HG03097 (cell line): ENCODE data around the gene PARD6B.
"Not testable (repeated sequence)": the region's sequence is repeated elsewhere in the genome, so short reads cannot be mapped to it uniquely, and the experiment has no call there.

Experiments used
- ATAC-seq: cut with Tn5 transposase; IDR thresholded peaks from one replicate; pipeline ENCODE4 v1.9.1; 2021; ENCODE audit not compliant: unreplicated experiment, low FRiP score

Gene PARD6B

DNA sequence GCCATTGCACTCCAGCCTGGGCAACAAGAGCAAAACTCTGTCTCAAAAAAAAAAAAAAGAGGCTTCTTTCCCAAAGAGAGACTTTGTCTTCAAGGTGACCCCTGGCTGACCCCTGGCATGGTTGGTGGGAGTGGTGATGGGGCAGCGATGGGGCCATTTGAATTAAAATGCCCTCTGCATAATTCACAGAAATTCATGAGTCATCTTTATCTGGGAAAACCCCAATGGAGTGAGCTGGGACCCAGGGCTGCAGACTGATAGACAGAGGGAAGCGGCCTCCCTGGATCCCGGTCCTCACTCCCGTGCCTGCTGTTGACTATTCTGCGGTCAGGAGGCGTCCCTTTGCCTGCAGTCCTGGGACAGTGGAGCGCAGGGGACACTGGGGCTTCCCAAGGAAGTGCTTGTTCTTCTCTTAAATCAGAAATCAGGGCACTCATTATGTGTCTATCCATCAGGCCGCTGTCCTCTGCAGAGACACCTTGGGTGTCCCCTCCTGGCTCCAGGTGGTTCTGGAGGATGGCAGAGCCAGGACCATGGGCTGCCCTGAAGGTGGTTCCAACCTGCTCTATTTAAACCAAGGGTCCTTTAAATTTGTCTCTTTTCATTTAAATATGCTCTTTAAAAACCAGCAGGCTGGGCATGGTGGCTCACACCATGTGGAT, 40.2 kb downstream of the PARD6B start:
- not testable (repeated sequence) for ATAC-seq

DNA sequence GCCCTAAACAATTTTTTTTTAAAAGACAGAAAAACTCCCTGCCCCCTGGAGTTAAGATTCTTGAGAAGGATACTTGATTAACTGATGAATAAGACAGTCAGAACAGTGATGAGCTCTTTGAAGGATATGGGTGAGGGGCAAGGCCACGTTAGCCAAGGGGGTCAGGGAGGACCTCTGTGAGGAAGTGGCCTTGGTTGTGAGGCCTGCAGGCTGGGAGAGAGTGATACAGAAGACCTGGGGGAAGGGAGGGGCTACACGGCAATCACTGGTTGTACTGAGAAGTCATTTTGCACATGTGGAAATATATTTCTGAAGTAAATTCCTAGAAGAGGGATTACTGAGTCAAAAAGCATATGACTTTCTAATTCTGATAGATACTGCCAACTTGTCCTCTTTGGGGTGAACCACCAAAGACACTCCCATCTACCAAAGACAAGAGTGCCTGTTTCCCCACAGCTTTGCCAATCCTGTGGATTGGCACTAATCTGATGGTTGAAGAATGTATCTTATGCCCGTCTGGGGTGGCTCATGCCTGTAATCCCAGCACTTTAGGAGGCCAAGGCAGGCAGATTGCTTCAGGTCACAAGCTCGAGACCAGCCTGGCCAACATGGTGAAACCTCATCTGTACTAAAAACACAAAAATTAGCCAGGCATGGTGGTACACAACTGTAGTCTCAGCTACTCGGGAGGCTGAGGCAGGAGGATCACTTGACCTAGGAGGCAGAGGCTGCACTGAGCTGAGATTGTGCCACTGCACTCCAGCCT, 41.2 kb downstream of the PARD6B start:
- ATAC-seq, result no peak

DNA sequence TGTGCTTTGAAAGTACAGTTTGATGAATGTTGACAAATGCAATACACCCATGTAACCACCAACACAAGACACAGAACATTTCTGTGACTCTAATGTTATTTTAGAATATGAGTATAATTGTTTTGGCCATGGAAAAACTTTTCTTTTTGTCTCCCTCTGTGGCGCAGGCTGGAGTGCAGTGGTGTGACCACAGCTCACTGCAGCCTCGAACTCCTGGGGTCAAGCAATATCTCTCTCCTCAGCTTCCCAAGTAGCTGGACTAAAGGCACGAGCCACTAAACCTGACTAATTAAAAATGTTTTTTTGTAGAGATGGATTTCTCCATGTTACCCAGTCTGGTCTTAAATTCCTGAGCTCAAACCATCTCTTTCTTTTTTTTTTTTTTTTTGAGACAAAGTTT, 43.1 kb downstream of the PARD6B start:
- no peak for ATAC-seq

GRCh38 chr20:50776122-50776817, 44.9 kb downstream of the PARD6B start:
- no peak for ATAC-seq

DNA sequence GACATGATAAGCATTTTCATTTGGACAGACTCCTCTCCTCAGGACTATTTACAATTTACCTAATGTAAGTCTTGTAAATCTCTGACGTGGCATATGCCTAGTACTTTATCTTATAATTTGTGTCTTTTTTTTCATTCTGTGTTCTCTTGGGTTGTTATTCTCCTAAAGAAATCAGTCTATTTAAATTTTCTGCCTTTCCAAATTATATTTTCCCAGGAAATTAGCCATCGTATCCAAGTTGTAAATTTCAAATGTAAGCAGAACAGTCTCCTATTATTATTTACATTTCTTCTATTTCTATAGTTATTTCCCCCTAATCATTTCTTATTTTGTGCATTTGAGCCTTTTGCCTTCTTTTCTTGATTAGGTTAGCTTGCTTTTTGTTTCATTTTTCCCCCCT, 46.0 kb downstream of the PARD6B start:
- no peak for ATAC-seq

DNA sequence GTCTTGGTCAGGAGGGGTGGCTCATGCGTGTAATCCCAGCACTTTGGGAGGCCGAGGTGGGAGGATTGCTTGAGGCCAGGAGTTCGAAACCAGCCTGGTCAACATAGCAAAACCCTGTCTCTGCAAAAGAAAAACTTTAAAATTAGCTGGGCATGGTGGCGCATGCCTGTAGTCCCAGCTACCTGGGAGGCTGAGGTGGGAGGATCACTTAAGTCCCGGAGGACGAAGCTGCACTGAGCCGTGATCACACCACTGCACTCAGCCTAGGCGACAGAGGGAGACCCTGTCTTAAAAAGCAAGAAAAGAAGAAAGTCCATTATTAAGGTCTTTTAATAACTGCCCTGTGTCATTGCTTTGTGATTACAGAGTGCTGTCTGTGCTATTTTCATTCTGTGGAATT, 47.6 kb downstream of the PARD6B start:
- not testable (repeated sequence) for ATAC-seq

DNA sequence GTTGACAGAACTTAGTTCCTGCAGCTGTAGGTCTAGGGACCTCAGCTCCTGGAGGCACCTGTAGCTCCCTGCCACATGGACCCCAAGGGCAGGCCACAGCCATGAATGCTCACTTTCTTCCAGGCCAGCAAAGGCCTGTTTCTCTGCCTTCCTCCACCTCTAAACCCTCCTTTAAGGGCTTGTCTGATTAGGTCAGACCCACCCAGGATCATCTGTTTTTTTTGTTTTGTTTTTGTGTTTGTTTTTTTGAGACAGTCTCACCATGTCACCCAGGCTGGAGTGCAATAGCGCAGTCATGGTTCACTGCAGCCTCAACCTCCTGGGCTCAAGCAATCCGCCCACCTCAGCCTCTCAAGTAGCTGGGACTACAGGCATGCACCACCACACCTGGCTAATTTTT, 52.0 kb downstream of the PARD6B start:
- no peak for ATAC-seq

GRCh38 chr20:50783903-50784302, 52.5 kb downstream of the PARD6B start:
- no peak for ATAC-seq

GRCh38 chr20:50784464-50784863, 53.1 kb downstream of the PARD6B start:
- no peak for ATAC-seq

DNA sequence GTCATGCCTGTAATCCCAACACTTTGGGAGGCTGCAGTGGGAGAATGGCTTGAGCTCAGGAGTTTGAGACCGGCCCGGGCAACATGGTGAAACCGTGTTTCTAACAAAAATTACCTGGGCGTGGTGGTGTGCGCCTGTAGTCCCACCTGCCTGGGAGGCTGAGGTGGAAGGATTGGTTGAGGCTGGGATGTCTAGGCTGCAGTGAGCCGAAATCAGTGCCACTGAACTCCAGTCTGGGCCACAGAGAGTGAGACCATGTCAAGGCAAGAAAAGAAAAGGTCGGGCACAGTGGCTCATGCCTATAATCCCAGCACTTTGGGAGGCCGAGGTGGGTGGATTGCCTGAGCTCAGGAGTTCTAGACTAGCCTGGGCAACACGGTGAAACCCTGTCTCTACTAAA, 55.3 kb downstream of the PARD6B start:
- no peak for ATAC-seq

- no peak for ATAC-seq
Observed at GRCh38 chr20:50787181-50787580, 55.8 kb downstream of the PARD6B start.

DNA sequence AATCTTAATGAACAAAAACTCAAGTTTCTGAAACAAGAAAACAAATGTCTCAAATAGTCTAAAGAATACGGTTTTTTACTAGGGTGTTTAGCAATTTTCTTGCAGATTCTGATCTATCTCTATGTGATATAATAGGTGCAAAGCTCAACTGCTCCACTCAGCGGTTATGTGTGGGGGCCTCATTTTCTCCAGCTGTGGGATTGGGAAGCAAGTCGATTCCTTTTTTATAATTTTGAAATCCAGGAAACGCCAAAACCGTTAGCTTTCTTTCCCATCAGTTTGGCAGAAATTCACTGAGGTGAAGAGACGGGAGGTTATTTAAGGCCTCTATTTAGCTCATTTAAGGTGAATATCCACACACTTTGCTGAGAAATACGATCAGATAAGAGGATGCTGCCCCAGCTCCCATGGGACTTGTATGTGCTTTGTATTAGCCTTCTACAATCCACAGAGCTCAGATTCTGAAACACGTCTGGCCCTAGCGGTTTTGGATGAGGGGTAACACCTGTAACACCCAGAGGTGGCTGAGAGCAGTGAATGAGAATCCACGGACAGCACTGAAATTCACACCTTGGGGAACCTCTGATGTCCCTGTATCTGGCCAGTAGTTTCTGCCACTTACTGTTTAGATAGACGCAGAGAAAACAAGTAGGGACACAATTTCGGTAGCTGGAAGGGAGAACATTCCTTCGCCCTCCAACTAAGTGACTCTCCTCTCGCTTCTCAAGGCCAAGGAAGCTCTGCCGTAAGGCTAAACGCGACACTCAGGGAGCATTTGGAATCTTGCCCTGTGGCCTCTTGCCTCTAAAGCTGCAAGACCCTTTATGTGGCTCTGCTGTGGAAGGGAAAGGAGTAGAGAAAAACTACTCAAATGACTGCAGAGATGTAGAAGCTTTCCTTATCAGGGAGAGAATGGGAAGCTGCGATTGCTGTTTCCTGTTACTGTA, 56.9 kb downstream of the PARD6B start:
- ATAC-seq, result no peak

- no peak for ATAC-seq
Observed at GRCh38 chr20:50789968-50790650, 58.7 kb downstream of the PARD6B start.

DNA sequence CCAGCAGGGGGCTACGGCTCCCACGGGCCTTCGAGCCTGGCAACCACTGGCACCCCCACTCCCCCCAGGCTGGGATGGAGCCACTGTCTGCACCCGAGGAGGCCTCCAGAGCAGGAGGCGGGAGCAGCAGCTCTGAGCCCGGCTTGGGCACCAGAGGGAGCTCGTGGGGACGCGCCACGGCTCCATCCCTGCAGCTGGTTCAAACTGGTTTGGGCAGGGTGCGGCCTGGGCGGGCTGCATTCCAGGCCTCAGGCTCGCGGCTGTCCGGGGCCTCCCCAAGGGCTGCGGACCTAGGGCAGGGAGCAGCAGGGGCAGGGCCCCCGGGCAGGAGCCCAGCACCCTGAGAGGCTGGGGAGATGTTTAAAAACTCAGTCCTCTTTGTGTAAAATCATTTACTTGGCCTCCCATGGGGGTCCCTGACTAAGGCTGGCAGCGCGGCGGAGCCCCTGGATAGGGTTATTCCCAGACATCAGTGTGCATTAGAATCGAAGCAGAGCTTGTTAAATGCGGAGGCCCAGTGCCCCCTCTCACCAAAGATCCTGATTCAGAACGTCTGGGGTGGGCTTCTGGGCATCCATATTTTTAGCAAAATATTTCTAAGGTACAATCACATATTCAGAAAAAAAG, 59.4 kb downstream of the PARD6B start:
- ATAC-seq, result peak; percentile 41

- no peak for ATAC-seq
Observed at GRCh38 chr20:50792708-50793574, 61.6 kb downstream of the PARD6B start.

GRCh38 chr20:50793575-50794016, 62.2 kb downstream of the PARD6B start:
- ATAC-seq, result not testable (repeated sequence)

DNA sequence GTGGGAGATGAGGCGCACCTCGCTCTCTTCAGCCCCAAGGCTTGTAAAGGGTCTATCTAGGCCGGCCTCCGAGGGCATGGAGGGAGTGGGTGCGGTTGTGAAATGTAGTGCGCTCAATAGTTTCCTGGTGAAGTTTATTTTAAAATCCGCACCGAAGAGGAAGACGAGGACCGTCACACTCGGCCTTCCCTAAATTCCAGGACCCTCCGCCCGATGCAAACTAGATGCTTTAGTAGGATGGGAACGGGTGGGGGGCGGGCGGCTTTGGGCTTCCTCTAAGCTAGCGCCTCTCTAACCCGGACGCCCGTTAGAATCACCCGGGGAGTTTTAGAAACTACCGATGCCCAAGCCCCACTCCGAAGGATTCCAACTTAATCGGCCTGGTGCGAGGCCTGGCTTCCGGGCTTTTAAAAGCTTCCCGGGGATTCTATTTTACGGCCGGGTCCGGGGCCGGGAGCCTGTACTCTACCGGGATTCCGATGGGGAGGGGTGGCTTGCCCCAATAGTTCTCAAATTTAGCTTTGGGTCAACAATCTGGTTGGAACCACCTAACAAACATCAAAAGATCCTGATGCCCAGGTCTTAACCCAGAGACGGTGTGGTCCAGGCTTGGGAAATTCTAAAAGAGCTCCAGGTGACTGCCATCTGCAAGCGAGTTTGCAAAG, 62.9 kb downstream of the PARD6B start:
- peak; percentile 8 for ATAC-seq
